ENCODE data around the gene LAMB4.

DNA sequence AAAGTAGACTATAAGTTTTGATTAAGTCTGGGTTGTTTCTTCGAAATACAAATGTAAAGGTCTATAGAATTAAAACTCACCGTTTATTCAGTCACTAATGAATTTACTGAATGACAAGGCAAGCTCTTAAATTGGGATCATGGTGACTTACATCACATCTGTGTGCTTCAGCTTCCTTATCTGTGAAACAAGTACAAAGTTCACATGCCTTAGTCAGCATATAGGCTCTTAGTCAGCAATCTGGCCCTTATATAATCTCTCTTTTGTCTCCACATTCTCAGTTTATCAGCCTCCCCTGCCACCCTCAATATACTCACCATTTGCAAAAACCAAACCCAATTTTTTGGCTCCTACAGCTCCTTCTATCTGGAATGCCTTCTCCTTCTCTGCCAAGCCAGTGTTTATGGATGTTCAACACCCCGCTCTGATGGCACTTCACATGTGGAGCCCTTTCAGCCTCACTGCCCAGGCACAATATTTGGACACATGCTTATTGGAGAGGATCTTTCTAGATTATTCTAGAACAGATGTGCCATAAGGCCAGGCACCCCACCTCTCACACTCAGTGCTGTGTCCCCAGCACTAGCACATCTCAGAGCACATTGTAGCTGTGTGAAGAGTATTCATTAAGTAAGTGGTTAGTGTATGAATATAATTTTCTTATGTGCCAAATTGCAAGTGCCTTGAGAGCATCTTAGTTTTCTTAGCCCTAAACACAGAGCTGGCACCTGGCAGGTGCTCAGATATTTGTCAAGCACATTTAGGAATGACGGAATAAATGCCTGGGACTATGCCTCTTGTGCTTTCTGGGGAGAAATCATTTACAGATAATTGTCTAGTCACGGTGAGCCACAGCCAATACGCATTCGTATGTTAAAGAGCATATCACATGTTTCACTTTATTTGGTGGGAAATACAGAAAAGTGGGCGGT lies 117.4 kb downstream of the LAMB4 start:
- TF ChIP-seq, protein P1, sequence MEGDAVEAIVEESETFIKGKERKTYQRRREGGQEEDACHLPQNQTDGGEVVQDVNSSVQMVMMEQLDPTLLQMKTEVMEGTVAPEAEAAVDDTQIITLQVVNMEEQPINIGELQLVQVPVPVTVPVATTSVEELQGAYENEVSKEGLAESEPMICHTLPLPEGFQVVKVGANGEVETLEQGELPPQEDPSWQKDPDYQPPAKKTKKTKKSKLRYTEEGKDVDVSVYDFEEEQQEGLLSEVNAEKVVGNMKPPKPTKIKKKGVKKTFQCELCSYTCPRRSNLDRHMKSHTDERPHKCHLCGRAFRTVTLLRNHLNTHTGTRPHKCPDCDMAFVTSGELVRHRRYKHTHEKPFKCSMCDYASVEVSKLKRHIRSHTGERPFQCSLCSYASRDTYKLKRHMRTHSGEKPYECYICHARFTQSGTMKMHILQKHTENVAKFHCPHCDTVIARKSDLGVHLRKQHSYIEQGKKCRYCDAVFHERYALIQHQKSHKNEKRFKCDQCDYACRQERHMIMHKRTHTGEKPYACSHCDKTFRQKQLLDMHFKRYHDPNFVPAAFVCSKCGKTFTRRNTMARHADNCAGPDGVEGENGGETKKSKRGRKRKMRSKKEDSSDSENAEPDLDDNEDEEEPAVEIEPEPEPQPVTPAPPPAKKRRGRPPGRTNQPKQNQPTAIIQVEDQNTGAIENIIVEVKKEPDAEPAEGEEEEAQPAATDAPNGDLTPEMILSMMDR (IDR thresholded peaks at IDR 0.05): no peak
- no peak for TF ChIP-seq POLR2A (IDR thresholded peaks at IDR 0.05)

Data from Peyer's patch (tissue), 4 donors.